B cell (primary cell): ENCODE measurements around the gene LIMK2. TPM values are rescaled to one million over a fixed set of nuclear protein-coding genes. Genes with fewer than 3 reads are reported as not detected.

Experiments used
- ATAC-seq: fragments of 200-7000 bp; cut with Tn5 transposase; one replicate; pipeline ENCODE4 v1.10.0; 2021; ENCODE audit warnings: low read depth, mild to moderate bottlenecking, moderate number of reproducible peaks, moderate library complexity
- CTCF ChIA-PET: fragments of 350-600 bp; sonication (Branson Sonifier 250); formaldehyde crosslinking; loops from one replicate; lab custom pipeline; 2021; ENCODE audit warnings: antibody characterized with exemption, inconsistent platforms; lab: Charles Lee
- POLR2A ChIA-PET: fragments of 350-600 bp; sonication (Branson Sonifier 250); formaldehyde crosslinking; loops from one replicate; lab custom pipeline; 2021; ENCODE audit warnings: antibody characterized with exemption; lab: Charles Lee
- DNase-seq: peaks from one replicate; pipeline ENCODE4 v3.0.0; 2013
- H2AFZ ChIP-seq: 2 replicates; pipeline ENCODE4 v1.6.1; 2012; ENCODE audit warnings: mild to moderate bottlenecking, low read depth, low read length; ENCODE audit not compliant: insufficient read depth, poor library complexity, severe bottlenecking
- H3K27ac ChIP-seq, 2 donors: 1 replicate in 1 of 2; 2 replicates in 1 of 2; pipeline ENCODE4 v1.5.1; 2012 to 2013; ENCODE audit warnings: low read length in 2 of 2, mild to moderate bottlenecking in 2 of 2, moderate library complexity in 1 of 2
- H3K27me3 ChIP-seq, 4 experiments: fragments of 200-600 bp in 1 of 4; sonication (generic) in 1 of 4; replicated peaks in 1 of 4; 1 replicate in 2 of 4; 2 replicates in 2 of 4; pipeline versions ENCODE4 v1.6.1 to v1.7.0; 2013 to 2016; ENCODE audit warnings: low read length in 3 of 4, mild to moderate bottlenecking in 2 of 4, mixed read lengths in 1 of 4, moderate library complexity in 1 of 4; ENCODE audit not compliant: insufficient read depth in 4 of 4, control insufficient read depth in 3 of 4; ENCODE audit errors: control extremely low read depth in 1 of 4
- H3K36me3 ChIP-seq, 2 experiments: replicated peaks in 1 of 2; 1 replicate in 1 of 2; 2 replicates in 1 of 2; pipeline versions ENCODE4 v1.6.1 to v1.7.1; 2013; ENCODE audit warnings: low read length in 1 of 2; ENCODE audit not compliant: insufficient read depth in 2 of 2, control insufficient read depth in 1 of 2; ENCODE audit errors: control extremely low read depth in 1 of 2, extremely low read depth in 1 of 2
- H3K4me1 ChIP-seq, 2 donors: fragments of 200-600 bp in 1 of 2; sonication (generic) in 1 of 2; 1 replicate in 1 of 2; 2 replicates in 1 of 2; pipeline versions ENCODE4 v1.5.1 to v1.6.1; 2013 to 2017; ENCODE audit warnings: low read length in 2 of 2; ENCODE audit not compliant: control insufficient read depth in 2 of 2, insufficient read depth in 2 of 2
- H3K4me2 ChIP-seq: replicated peaks from 2 replicates; pipeline ENCODE3; 2012; ENCODE audit warnings: mild to moderate bottlenecking, low read depth, low read length; ENCODE audit not compliant: poor library complexity, severe bottlenecking
- H3K4me3 ChIP-seq, 5 experiments: fragments of 200-600 bp in 1 of 5; sonication (generic) in 1 of 5; 1 replicate in 3 of 5; 2 replicates in 2 of 5; pipeline versions ENCODE4 v1.5.1 to v1.7.0; 2011 to 2016; ENCODE audit warnings: low read length in 4 of 5, mild to moderate bottlenecking in 4 of 5, low read depth in 2 of 5, control low read depth in 1 of 5, moderate library complexity in 1 of 5; ENCODE audit not compliant: insufficient read depth in 1 of 5; ENCODE audit errors: control extremely low read depth in 1 of 5, extremely low read depth in 1 of 5
- H3K79me2 ChIP-seq: fragments of 200-600 bp; sonication (generic); one replicate; pipeline ENCODE4 v1.6.0; 2016; ENCODE audit warnings: low read length; ENCODE audit not compliant: control insufficient read depth, insufficient read depth
- H3K9ac ChIP-seq: fragments of 200-600 bp; sonication (generic); 2 replicates; pipeline ENCODE4 v1.6.1; 2017; ENCODE audit warnings: mild to moderate bottlenecking, low read length, moderate library complexity
- H3K9me3 ChIP-seq, 3 donors: one replicate each; pipeline versions ENCODE4 v1.6.1 to v1.7.1; 2013; ENCODE audit warnings: low read length in 2 of 3; ENCODE audit not compliant: control insufficient read depth in 2 of 3, insufficient read depth in 1 of 3; ENCODE audit errors: control extremely low read depth in 1 of 3
- H4K20me1 ChIP-seq: 2 replicates; pipeline ENCODE4 v1.6.0; 2012; ENCODE audit warnings: mild to moderate bottlenecking, low read length; ENCODE audit not compliant: insufficient read depth, control insufficient read depth, poor library complexity, severe bottlenecking
- H3K27ac Mint-ChIP-seq: one replicate; pipeline ENCODE4 v1.8.0; 2021; ENCODE audit warnings: mixed read lengths
- H3K27me3 Mint-ChIP-seq: one replicate; pipeline ENCODE4 v1.8.0; 2021; ENCODE audit warnings: mixed read lengths
- H3K4me1 Mint-ChIP-seq: one replicate; pipeline ENCODE4 v1.8.0; 2021; ENCODE audit warnings: mixed read lengths
- H3K4me3 Mint-ChIP-seq: one replicate; pipeline ENCODE4 v1.8.0; 2021; ENCODE audit warnings: mixed read lengths
- H3K9me3 Mint-ChIP-seq: one replicate; pipeline ENCODE4 v1.8.0; 2022; ENCODE audit warnings: mixed read lengths; ENCODE audit not compliant: insufficient read depth
- EZH2 ChIP-seq: IDR thresholded peaks from 2 replicates; pipeline ENCODE4 v1.6.1; 2012; ENCODE audit warnings: borderline replicate concordance, low read depth, mild to moderate bottlenecking, moderate library complexity, low read length; ENCODE audit not compliant: insufficient read depth, poor library complexity, severe bottlenecking
- WGBS: methylation state at CpG from one replicate; pipeline ENCODE4 v1.1.5; 2013; ENCODE audit warnings: missing lambda C conversion rate; ENCODE audit not compliant: insufficient coverage; 5-methylcytosine and 5-hydroxymethylcytosine counted together
- intact Hi-C: fragments of 100-400 bp; cut with micrococcal nuclease; formaldehyde crosslinking; loops from one replicate; pipeline ENCODE4 v1.10.0; 2022
- polyA plus RNA-seq: library from polyadenylated mRNA; depleted of rRNA; stranded (reverse); fragments of >200 nt; gene quantifications from 2 replicates; pipeline ENCODE4 v1.2.3, GENCODE V29; 2012
- total RNA-seq, 2 donors: library from RNA; stranded (reverse); fragments of 120-200 nt in 1 of 2; gene quantifications; 1 replicate in 1 of 2; 2 replicates in 1 of 2; pipeline versions ENCODE4 v1.2.3 to v1.2.4, GENCODE V29; 2013 to 2022
- TF ChIP-seq, protein P1 (sequence below): fragments of 200-600 bp; IDR thresholded peaks from one replicate; pipeline ENCODE4 v1.8.0; 2022; ENCODE audit warnings: antibody characterized with exemption, mild to moderate bottlenecking

LIMK2 gene
- total and polyA plus RNA-seq, 2 donors (not counting 1 experiment from before 2014, with no cell fraction given), result 6.8 to 20.2 TPM

GRCh38 chr22:31295831-31296657, 83.9 kb downstream of the LIMK2 start:
- intact Hi-C loops, result no loop called here
- no peaks in the 10 kb centered on the region for H3K27me3 ChIP-seq
- WGBS, result no CpG with 5 or more reads among the region's 5 CpGs
- peaks cover 33% of the 10 kb centered on the region for H3K79me2 ChIP-seq
- no peak overlapping the region for H3K4me3 ChIP-seq
- H4K20me1 ChIP-seq, result no peaks in the 10 kb centered on the region
- DNase-seq (no peak), ATAC-seq (no peak)
- TF ChIP-seq, protein P1, sequence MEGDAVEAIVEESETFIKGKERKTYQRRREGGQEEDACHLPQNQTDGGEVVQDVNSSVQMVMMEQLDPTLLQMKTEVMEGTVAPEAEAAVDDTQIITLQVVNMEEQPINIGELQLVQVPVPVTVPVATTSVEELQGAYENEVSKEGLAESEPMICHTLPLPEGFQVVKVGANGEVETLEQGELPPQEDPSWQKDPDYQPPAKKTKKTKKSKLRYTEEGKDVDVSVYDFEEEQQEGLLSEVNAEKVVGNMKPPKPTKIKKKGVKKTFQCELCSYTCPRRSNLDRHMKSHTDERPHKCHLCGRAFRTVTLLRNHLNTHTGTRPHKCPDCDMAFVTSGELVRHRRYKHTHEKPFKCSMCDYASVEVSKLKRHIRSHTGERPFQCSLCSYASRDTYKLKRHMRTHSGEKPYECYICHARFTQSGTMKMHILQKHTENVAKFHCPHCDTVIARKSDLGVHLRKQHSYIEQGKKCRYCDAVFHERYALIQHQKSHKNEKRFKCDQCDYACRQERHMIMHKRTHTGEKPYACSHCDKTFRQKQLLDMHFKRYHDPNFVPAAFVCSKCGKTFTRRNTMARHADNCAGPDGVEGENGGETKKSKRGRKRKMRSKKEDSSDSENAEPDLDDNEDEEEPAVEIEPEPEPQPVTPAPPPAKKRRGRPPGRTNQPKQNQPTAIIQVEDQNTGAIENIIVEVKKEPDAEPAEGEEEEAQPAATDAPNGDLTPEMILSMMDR, result no peak
- TF ChIP-seq EZH2, result no peak
- H3K4me1 ChIP-seq, result peaks cover 26 to 28% of the 10 kb centered on the region in 2 donors
- no peaks in the 10 kb centered on the region for H3K36me3 ChIP-seq
- Mint-ChIP-seq H3K27ac (no peak overlapping the region), H3K27me3 (no peaks in the 10 kb centered on the region), H3K9me3 (no peaks in the 10 kb centered on the region), H3K4me3 (peak overlapping the region; percentile 6), H3K4me1 (peaks cover 36% of the 10 kb centered on the region)
- POLR2A ChIA-PET, result no interaction called here
- CTCF ChIA-PET, result interaction anchor here (0.6 to 18.7 kb wide), 4 partner anchors 17 to 1222 kb away, joined by 3 to 208 read pairs (median 6); no protein-coding TSS in a partner anchor
- no peak overlapping the region for H3K9ac ChIP-seq
- no peaks in the 10 kb centered on the region for H3K9me3 ChIP-seq
- H3K27ac ChIP-seq, result no peak overlapping the region
- no peak overlapping the region for H2AFZ ChIP-seq
- no peak overlapping the region for H3K4me2 ChIP-seq

DNA sequence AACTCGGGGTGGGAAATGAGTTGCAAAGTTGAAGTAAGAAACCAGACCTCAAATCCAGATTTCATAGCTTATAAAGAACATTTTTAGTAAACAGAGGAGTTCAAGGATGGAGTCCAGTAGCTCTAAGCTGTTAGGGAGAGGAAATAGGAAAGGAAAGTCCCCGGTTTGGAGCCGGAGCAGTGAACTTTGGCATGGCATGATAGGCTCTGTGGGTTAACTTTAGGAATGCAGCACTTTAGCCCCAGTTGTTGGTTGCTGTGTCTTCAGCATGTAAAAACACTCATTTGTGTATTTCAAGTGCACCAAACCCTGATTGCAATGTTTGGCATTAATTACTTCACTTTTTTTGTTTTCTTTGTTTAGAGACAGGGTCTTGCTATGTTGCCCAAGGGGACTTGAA, 88.8 kb downstream of the LIMK2 start:
- H3K9me3 ChIP-seq, result no peaks in the 10 kb centered on the region
- no peaks in the 10 kb centered on the region for H3K9me3 Mint-ChIP-seq
- H3K27me3 Mint-ChIP-seq, result no peaks in the 10 kb centered on the region
- WGBS, result 95% methylated on average over 2 of the region's 3 CpGs
- POLR2A ChIA-PET, result interaction anchor here (0.5 to 1.3 kb wide), 2 partner anchors 10 to 14 kb away, joined by 3 to 5 read pairs; no protein-coding TSS in a partner anchor
- no peak overlapping the region for H3K4me2 ChIP-seq
- no peaks in the 10 kb centered on the region for H4K20me1 ChIP-seq
- H3K4me1 ChIP-seq, result no peaks in the 10 kb centered on the region
- H3K27ac ChIP-seq, result no peak overlapping the region
- no peak for ATAC-seq
- H3K36me3 ChIP-seq, result no peaks in the 10 kb centered on the region
- intact Hi-C loops, result no loop called here
- no peaks in the 10 kb centered on the region for H3K27me3 ChIP-seq
- H3K79me2 ChIP-seq, result no peaks in the 10 kb centered on the region
- H2AFZ ChIP-seq, result no peak overlapping the region
- no peak overlapping the region for H3K9ac ChIP-seq
- TF ChIP-seq, protein P1, result no peak
- no peak for TF ChIP-seq EZH2
- no peak for DNase-seq
- CTCF ChIA-PET, result interaction anchor here (0.7 to 18.7 kb wide), 3 partner anchors 12 to 673 kb away, joined by 3 to 208 read pairs (median 7); no protein-coding TSS in a partner anchor
- H3K27ac Mint-ChIP-seq, result no peak overlapping the region
- H3K4me1 Mint-ChIP-seq, result peaks cover 10% of the 10 kb centered on the region
- no peak overlapping the region for H3K4me3 Mint-ChIP-seq
- H3K4me3 ChIP-seq, result no peak overlapping the region
